Prostate gland (tissue), 2 donors: Measurements from ENCODE around the gene ARHGAP9. TPM values are rescaled to one million over a fixed set of nuclear protein-coding genes. Genes with fewer than 3 reads are reported as not detected.

Experiments
- DNase-seq: peaks from one replicate; pipeline ENCODE4 v3.0.0-alpha.2; 2019; ENCODE audit warnings: low spot score
- H3K27ac ChIP-seq, 2 donors: fragments of 200-600 bp; sonication (generic); 2 replicates each; pipeline ENCODE4 v1.5.1; 2017 to 2019
- H3K27me3 ChIP-seq: fragments of 200-600 bp; sonication (generic); replicated peaks from 2 replicates; pipeline ENCODE4 v1.5.1; 2019; ENCODE audit not compliant: insufficient read depth
- H3K36me3 ChIP-seq, 2 donors: fragments of 200-600 bp; sonication (generic); 1 replicate in 1 of 2; 2 replicates in 1 of 2; pipeline versions ENCODE4 v1.5.1 to v1.8.1; 2017 to 2019
- H3K4me1 ChIP-seq: fragments of 200-600 bp; sonication (generic); replicated peaks from 2 replicates; pipeline ENCODE4 v1.5.1; 2019
- H3K4me3 ChIP-seq, 2 donors: fragments of 200-600 bp; sonication (generic); 2 replicates each; pipeline ENCODE4 v1.5.1; 2017 to 2019
- H3K9me3 ChIP-seq: fragments of 200-600 bp; sonication (generic); 2 replicates; pipeline ENCODE4 v1.5.1; 2017
- CTCF ChIP-seq, 4 experiments: fragments of 200-600 bp in 2 of 4; fragments of 450-650 bp in 2 of 4; sonication (generic) in 2 of 4; IDR thresholded peaks; 1 replicate in 3 of 4; 2 replicates in 1 of 4; pipeline ENCODE4 v1.5.1; 2016 to 2019; ENCODE audit warnings: antibody characterized with exemption in 4 of 4, mild to moderate bottlenecking in 2 of 4, moderate library complexity in 2 of 4
- POLR2A ChIP-seq: fragments of 450-650 bp; IDR thresholded peaks from one replicate; pipeline ENCODE4 v1.6.1; 2016; ENCODE audit warnings: antibody characterized with exemption, mild to moderate bottlenecking
- POLR2AphosphoS5 ChIP-seq: sonication (generic); formaldehyde crosslinking; IDR thresholded peaks from one replicate; pipeline ENCODE4 v1.6.1; 2017; ENCODE audit warnings: antibody characterized with exemption
- WGBS: methylation state at CpG from one replicate; pipeline ENCODE4 v1.1.5; 2018; 5-methylcytosine and 5-hydroxymethylcytosine counted together
- intact Hi-C: fragments of 100-400 bp; cut with DNase I; formaldehyde crosslinking; loops from one replicate; pipeline ENCODE4 v1.14.2; 2022
- total RNA-seq, 2 donors: library from RNA; depleted of rRNA; stranded (reverse); fragments of >200 nt; gene quantifications; one replicate each; pipeline ENCODE4 v1.1.0, GENCODE V29; 2016

ARHGAP9 gene
- total RNA-seq, 2 donors from 2014 or later = 3.5 to 13.6 TPM

- Histone ChIP-seq H3K4me1 (peaks cover 13% of the 10 kb centered on the region), H3K27me3 (peaks cover 6% of the 10 kb centered on the region)
Measured at GRCh38 chr12:57477710-57478681, 1.7 kb downstream of the ARHGAP9 start.

GRCh38 chr12:57476993-57477709, 2.5 kb downstream of the ARHGAP9 start:
- peak overlapping the region; percentile 3 to 8 for H3K4me3 ChIP-seq
- no peaks in the 10 kb centered on the region for H3K9me3 ChIP-seq
- H3K27me3 ChIP-seq = peaks cover 10% of the 10 kb centered on the region
- no peak for TF ChIP-seq POLR2A
- no peak for TF ChIP-seq POLR2AphosphoS5
- TF ChIP-seq CTCF (IDR thresholded peaks at IDR 0.05) = no peak
- intact Hi-C loops = no loop called here
- 84% methylated on average over 15 of the region's 15 CpGs for WGBS
- peaks cover 13% of the 10 kb centered on the region for H3K4me1 ChIP-seq
- no peak overlapping the region for H3K27ac ChIP-seq
- no peak for DNase-seq
- no peaks in the 10 kb centered on the region for H3K36me3 ChIP-seq

More at GRCh38 chr12:57477710-57478681, 1.7 kb downstream of the ARHGAP9 start:
- no peak for DNase-seq
- no peak overlapping the region for H3K27ac ChIP-seq
- WGBS = 71% methylated on average over 12 of the region's 12 CpGs
- peak overlapping the region; percentile 3 to 8 for H3K4me3 ChIP-seq
- intact Hi-C loops = no loop called here
- no peak for TF ChIP-seq CTCF (IDR thresholded peaks at IDR 0.05)
- no peak for TF ChIP-seq POLR2A
- TF ChIP-seq POLR2AphosphoS5 = no peak
- no peaks in the 10 kb centered on the region for H3K36me3 ChIP-seq
- H3K9me3 ChIP-seq = no peaks in the 10 kb centered on the region

GRCh38 chr12:57476162-57476992, 3.3 kb downstream of the ARHGAP9 start:
- Histone ChIP-seq H3K27ac (no peak overlapping the region), H3K27me3 (peaks cover 10% of the 10 kb centered on the region), H3K4me3 (peak overlapping the region; percentile 12 to 26), H3K36me3 (no peaks in the 10 kb centered on the region), H3K9me3 (no peaks in the 10 kb centered on the region), H3K4me1 (peaks cover 13% of the 10 kb centered on the region)
- WGBS = 22% methylated on average over 29 of the region's 29 CpGs
- TF ChIP-seq POLR2A = no peak
- TF ChIP-seq CTCF (IDR thresholded peaks at IDR 0.05) = peak in 1 of 4 experiments; percentile 16
- TF ChIP-seq POLR2AphosphoS5 = no peak
- intact Hi-C loops = no loop called here
- no peak for DNase-seq

- WGBS = 8% methylated on average over 84 of the region's 84 CpGs
Measured at GRCh38 chr12:57475271-57476161, 4.2 kb downstream of the ARHGAP9 start.

More at GRCh38 chr12:57475271-57476161, 4.2 kb downstream of the ARHGAP9 start:
- H3K27me3 ChIP-seq = peaks cover 10% of the 10 kb centered on the region
- TF ChIP-seq POLR2A = no peak
- no peak for TF ChIP-seq CTCF (IDR thresholded peaks at IDR 0.05)
- no peak for TF ChIP-seq POLR2AphosphoS5
- no peak for DNase-seq
- H3K4me3 ChIP-seq = peak overlapping the region; percentile 12 to 26
- intact Hi-C loops = no loop called here
- no peak overlapping the region for H3K27ac ChIP-seq
- H3K9me3 ChIP-seq = no peaks in the 10 kb centered on the region
- peaks cover 13% of the 10 kb centered on the region for H3K4me1 ChIP-seq
- H3K36me3 ChIP-seq = no peaks in the 10 kb centered on the region
